ENCODE data around the gene TMUB1.

The TMUB1 gene

DNA sequence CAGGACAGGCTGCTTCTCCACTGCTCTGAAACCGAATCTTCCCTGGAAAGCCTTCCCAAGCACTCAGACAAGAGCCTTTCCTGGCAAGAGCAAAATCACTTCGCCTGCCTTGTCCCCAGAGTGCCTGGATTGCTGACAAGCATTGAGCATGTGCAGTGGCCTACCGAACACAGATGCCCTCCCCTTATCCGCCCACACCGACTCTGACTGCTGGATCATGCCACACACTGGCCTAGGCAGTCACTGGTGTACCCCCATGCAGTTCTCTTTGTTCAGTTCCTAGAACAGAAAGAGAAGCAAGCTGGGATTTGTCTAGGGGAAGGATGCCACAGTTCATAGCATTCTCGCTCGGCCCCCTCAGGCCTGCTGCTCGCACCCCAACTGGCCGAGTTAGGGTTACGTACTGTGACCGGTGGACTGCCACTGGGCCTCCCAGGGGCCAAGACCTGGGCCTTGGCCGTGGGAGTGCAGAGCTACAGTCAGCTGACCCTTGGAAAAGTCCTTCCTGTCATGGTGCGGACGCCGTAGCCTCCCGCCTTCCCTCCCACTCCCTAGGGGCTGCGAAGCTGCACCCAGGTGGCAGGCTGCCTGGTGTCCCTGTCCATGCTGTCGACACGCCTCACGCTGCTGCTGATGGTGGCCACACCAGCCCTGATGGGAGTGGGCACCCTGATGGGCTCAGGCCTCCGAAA is 48.1 kb downstream of the TMUB1 start:
- no peak for DNase-seq (ENCODE audit: low read depth in 1 of 2, low spot score in 1 of 2)

DNA sequence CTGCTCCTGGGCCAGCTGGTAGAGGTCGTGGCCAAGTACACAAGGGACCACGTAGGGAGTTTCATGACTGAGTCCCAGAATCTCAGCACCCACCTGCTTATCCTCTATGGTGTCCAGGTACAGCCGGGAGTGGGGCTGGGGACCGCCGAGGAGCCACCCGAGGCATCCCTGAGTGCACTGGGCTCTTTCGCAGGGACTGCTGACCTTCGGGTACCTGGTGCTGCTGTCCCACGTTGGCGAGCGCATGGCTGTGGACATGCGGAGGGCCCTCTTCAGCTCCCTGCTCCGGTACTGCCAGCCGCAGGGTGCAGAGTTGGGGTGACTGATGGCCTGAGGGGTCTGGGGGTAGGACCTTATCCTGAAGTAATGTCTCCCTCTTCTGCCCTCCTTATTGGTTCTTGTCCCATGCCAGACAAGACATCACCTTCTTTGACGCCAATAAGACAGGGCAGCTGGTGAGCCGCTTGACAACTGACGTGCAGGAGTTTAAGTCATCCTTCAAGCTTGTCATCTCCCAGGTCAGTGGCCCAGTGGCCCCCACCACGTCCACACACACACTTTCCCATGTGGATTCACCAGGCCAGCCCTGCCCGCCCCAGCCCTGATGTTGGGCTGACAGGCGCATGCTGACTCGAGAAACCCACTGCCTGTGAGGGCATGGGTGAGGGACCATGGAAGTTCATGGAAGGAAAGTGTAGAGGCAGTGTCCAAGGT is 48.8 kb downstream of the TMUB1 start:
- no peak for DNase-seq (ENCODE audit: low read depth in 1 of 2, low spot score in 1 of 2)

DNA sequence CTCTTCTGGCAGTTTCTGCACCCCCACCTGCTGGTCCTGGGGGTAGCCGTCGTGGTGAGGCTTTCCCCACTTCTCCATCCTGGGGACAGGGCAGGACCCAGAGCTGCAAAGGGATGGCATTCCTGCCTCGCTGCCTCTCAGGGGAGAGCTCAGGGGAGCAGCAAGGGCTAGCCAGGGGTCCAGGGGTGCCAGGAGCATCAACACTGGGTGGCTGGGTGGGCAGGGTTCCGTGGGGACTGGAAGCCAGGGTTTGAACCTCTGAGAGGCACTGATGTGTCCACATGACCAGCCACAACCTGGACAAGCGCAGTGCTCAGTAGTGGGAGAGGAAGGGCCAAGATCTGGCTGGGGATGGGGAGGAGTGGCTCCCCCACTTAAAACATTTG is 49.4 kb downstream of the TMUB1 start:
- DNase-seq (ENCODE audit: low read depth in 1 of 2, low spot score in 1 of 2) = no peak

DNA sequence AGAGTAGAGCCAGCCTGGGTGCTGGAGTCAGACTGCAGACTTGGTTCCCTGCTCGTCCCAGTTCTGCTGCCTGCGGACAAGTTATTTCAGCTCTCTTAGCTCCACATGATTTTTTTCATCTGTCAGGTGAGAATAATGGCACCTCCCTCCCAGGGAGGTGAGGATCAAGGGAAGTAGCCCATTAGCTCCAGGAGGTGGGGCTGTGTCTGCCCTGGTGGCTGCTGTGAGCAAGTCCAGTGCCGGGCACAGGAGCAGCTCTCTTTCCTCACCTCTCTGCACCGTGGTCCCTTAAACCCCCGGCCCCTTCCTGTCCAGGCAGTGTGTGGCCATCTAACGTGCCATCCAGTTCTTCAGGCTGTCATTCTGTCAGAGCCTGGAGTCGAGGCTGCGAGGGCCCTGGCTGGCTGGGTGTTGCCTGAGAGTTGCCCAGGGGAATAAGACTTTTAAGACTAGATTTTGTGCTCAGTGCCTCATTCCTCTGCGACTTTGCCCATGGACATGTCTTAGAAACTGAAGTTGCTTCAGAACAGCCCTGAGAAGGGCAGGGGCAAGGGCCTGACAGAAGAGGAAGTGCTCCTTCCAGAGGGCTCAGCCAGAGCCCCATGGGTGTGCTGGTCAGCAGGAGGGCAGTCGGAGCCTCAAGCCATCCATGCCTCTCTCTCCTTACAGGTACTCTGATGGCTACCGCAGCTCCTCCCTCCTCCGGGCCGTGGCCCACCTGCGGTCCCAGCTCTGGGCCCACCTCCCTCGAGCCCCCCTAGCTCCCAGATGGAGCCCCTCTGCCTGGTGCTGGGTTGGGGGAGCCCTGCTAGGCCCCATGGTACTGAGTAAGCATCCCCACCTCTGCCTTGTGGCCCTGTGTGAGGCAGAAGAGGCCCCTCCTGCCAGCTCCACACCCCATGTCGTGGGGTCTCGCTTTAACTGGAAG is 50.1 kb downstream of the TMUB1 start:
- no peak for DNase-seq (ENCODE audit: low read depth in 1 of 2, low spot score in 1 of 2)

Measured in activated T-helper 1 cell treated with anti-CD3 and anti-CD28 coated beads, Interleukin-2, amount 50 U/mL, for 16 hours (primary cell).